GM12892 (cell line): ENCODE results near the gene MAGEH1.
"Not testable (repeated sequence)": the region's sequence is repeated elsewhere in the genome, so short reads cannot be mapped to it uniquely, and the experiment has no call there.

Experiments used
- POLR2A ChIP-seq: IDR thresholded peaks from 2 replicates; pipeline ENCODE4 v1.6.1; 2011; ENCODE audit warnings: low read depth, low read length, control low read depth
- POLR2AphosphoS5 ChIP-seq: IDR thresholded peaks from 2 replicates; pipeline ENCODE4 v1.6.1; 2011; ENCODE audit warnings: low read depth, low read length, control low read depth
- TAF1 ChIP-seq: IDR thresholded peaks from 2 replicates; pipeline ENCODE4 v1.6.1; 2011; ENCODE audit warnings: low read depth, mild to moderate bottlenecking, control low read depth, low read length, borderline replicate concordance

- TF ChIP-seq POLR2A, TAF1, POLR2AphosphoS5: not testable (repeated sequence)
These were observed 28.0 kb downstream of the MAGEH1 start for GRCh38 chrX:55479956-55480355.
